GM12878 (cell line): Measurements from ENCODE around the gene INHA. TPM values are rescaled to one million over a fixed set of nuclear protein-coding genes. Genes with fewer than 3 reads are reported as not detected.

ENCODE experiments used
- ATAC-seq: fragments of 200-7000 bp; cut with Tn5 transposase; 3 replicates; pipeline ENCODE4 v1.9.1; 2020; ENCODE audit warnings: mild to moderate bottlenecking, moderate library complexity
- BruUV-seq: library from RNA; stranded (reverse); fragments of 400-500 nt; replicated peaks from 2 replicates; lab custom pipeline; 2021; lab: Mats Ljungman, UMichigan
- CTCF ChIA-PET: fragments of 300-600 bp; sonication (Branson Sonifier 250); formaldehyde crosslinking; extraction: SDS; loops from one replicate; lab custom pipeline; 2021; ENCODE audit warnings: inconsistent platforms; lab: Yijun Ruan, JAX
- POLR2A ChIA-PET: fragments of 350-600 bp; formaldehyde crosslinking; extraction: SDS; loops from one replicate; lab custom pipeline; 2021; ENCODE audit warnings: inconsistent platforms; lab: Charles Lee
- RAD21 ChIA-PET: fragments of 300-600 bp; sonication (Branson Sonifier 250); formaldehyde crosslinking; loops from one replicate; lab custom pipeline; 2023; ENCODE audit warnings: antibody characterized with exemption; ENCODE audit not compliant: unreplicated experiment; lab: Charles Lee
- SMC1A ChIA-PET: fragments of 300-600 bp; sonication (Branson Sonifier 250); formaldehyde crosslinking; loops from one replicate; lab custom pipeline; 2023; ENCODE audit not compliant: unreplicated experiment, uncharacterized antibody; lab: Charles Lee
- DNase-seq: peaks from one replicate; pipeline ENCODE4 v3.0.0-alpha.2; 2011; ENCODE audit warnings: low read depth, low spot score
- FAIRE-seq: peaks from 3 replicates; lab custom pipeline; 2011; peaks lifted over from hg19 to GRCh38; lab: Jason Lieb, UNC
- H2AFZ ChIP-seq: 2 replicates; pipeline ENCODE4 v1.6.0; 2011; ENCODE audit warnings: low read depth, low read length, control low read depth; ENCODE audit not compliant: control insufficient read depth
- H3K27ac ChIP-seq: 2 replicates; pipeline ENCODE4 v1.5.1; 2011; ENCODE audit warnings: control low read depth; ENCODE audit not compliant: control insufficient read depth, insufficient read depth
- H3K27me3 ChIP-seq, 2 experiments: replicated peaks in 1 of 2; 2 replicates each; pipeline versions ENCODE4 v1.6.0 to v1.6.1; 2011; ENCODE audit warnings: low read length in 1 of 2; ENCODE audit not compliant: control insufficient read depth in 2 of 2, insufficient read depth in 2 of 2
- H3K36me3 ChIP-seq, 2 experiments: 2 replicates each; pipeline ENCODE4 v1.5.1; 2011; ENCODE audit warnings: low read length in 1 of 2; ENCODE audit not compliant: control insufficient read depth in 2 of 2, insufficient read depth in 2 of 2
- H3K4me1 ChIP-seq: 2 replicates; pipeline ENCODE4 v1.6.1; 2011; ENCODE audit warnings: mild to moderate bottlenecking, low read length, moderate library complexity, mixed read lengths; ENCODE audit not compliant: control insufficient read depth, insufficient read depth
- H3K4me2 ChIP-seq: 2 replicates; pipeline ENCODE4 v1.6.0; 2011; ENCODE audit warnings: control low read depth; ENCODE audit not compliant: control insufficient read depth, insufficient read depth
- H3K4me3 ChIP-seq: fragments of 200-600 bp; sonication (generic); 2 replicates; pipeline ENCODE4 v1.5.1; 2016
- H3K79me2 ChIP-seq: 2 replicates; pipeline ENCODE4 v1.6.0; 2011; ENCODE audit warnings: low read length; ENCODE audit not compliant: control insufficient read depth, insufficient read depth
- H3K9ac ChIP-seq: 2 replicates; pipeline ENCODE4 v1.8.0; 2011; ENCODE audit warnings: low read length, control low read depth, mixed read lengths; ENCODE audit not compliant: control insufficient read depth, insufficient read depth
- H3K9me3 ChIP-seq: replicated peaks from 3 replicates; pipeline ENCODE4 v1.5.1; 2011; ENCODE audit warnings: mild to moderate bottlenecking, low read length; ENCODE audit not compliant: control insufficient read depth, insufficient read depth
- H4K20me1 ChIP-seq: 2 replicates; pipeline ENCODE4 v1.6.0; 2011; ENCODE audit not compliant: control insufficient read depth, insufficient read depth
- BHLHE40 ChIP-seq, 2 experiments: fragments of 450-650 bp in 1 of 2; IDR thresholded peaks; 2 replicates each; pipeline ENCODE4 v1.6.1; 2011 to 2017; ENCODE audit warnings: low read depth in 2 of 2, borderline replicate concordance in 1 of 2, improper control_type of control experiment in 1 of 2, low read length in 1 of 2, mild to moderate bottlenecking in 1 of 2
- CBX3 ChIP-seq: fragments of 200-600 bp; sonication (generic); IDR thresholded peaks from 2 replicates; pipeline ENCODE4 v1.6.1; 2016; ENCODE audit warnings: low read depth, borderline replicate concordance
- FOS ChIP-seq: IDR thresholded peaks from 3 replicates; pipeline ENCODE4 v1.6.1; 2011; ENCODE audit warnings: borderline replicate concordance; ENCODE audit not compliant: insufficient read length; ENCODE audit errors: extremely low read depth
- GABPA ChIP-seq: IDR thresholded peaks from 2 replicates; pipeline ENCODE4 v1.6.1; 2014; ENCODE audit warnings: antibody characterized with exemption, low read depth, mild to moderate bottlenecking, inconsistent platforms
- HCFC1 ChIP-seq: fragments of 150-350 bp; IDR thresholded peaks from 2 replicates; pipeline ENCODE4 v1.6.1; 2014; ENCODE audit warnings: low read length
- JUNB ChIP-seq: IDR thresholded peaks from 2 replicates; pipeline ENCODE4 v1.6.1; 2016; ENCODE audit warnings: antibody characterized with exemption, mild to moderate bottlenecking
- MXI1 ChIP-seq: fragments of 150-350 bp; IDR thresholded peaks from 2 replicates; pipeline ENCODE4 v1.6.1; 2011; ENCODE audit warnings: low read depth, mild to moderate bottlenecking, inconsistent platforms, low read length, improper control_type of control experiment
- RAD21 ChIP-seq: IDR thresholded peaks from 2 replicates; pipeline ENCODE4 v1.6.1; 2011; ENCODE audit warnings: mild to moderate bottlenecking, low read depth, low read length, moderate library complexity; ENCODE audit not compliant: insufficient read depth
- YBX1 ChIP-seq: fragments of 450-650 bp; IDR thresholded peaks from 2 replicates; pipeline ENCODE4 v1.6.1; 2016; ENCODE audit warnings: antibody characterized with exemption
- ZNF24 ChIP-seq: fragments of 450-650 bp; IDR thresholded peaks from 2 replicates; pipeline ENCODE4 v1.6.1; 2017; ENCODE audit warnings: antibody characterized with exemption, mild to moderate bottlenecking
- ZNF274 ChIP-seq: IDR thresholded peaks from one replicate; pipeline ENCODE4 v1.8.0; 2011; ENCODE audit not compliant: insufficient read length, insufficient read depth
- ZNF384 ChIP-seq: IDR thresholded peaks from 2 replicates; pipeline ENCODE4 v1.6.1; 2012; ENCODE audit warnings: low read depth, mild to moderate bottlenecking, low read length, improper control_type of control experiment, borderline replicate concordance
- WGBS: methylation state at CpG from one replicate; pipeline ENCODE4 v1.1.6; 2016; ENCODE audit warnings: low lambda C conversion rate; ENCODE audit not compliant: insufficient replicate concordance, insufficient coverage; ENCODE audit errors: missing lambda C conversion rate; 5-methylcytosine and 5-hydroxymethylcytosine counted together
- in situ Hi-C: fragments of 300-500 bp; cut with MboI; formaldehyde crosslinking; loops from 9 replicates; pipeline ENCODE4 v1.14.3; 2018; ENCODE audit warnings: mixed read lengths
- intact Hi-C: fragments of 100-400 bp; cut with micrococcal nuclease; formaldehyde crosslinking; loops from one replicate; pipeline ENCODE4 v1.14.2; 2022; ENCODE audit not compliant: unreplicated experiment
- polyA plus RNA-seq, 11 experiments: library from polyadenylated mRNA; depleted of rRNA in 4 of 11; unstranded in 6 of 11; stranded (reverse) in 5 of 11; fragments of >200 nt; fragmentation: Nextera tagmentation in 4 of 11; fragmentation: Illumina TruSeq in 1 of 11; extraction: Ambion mirVana in 4 of 11; extraction: Trizol in 1 of 11; gene quantifications; 1 replicate in 1 of 11; 2 replicates in 10 of 11; pipeline versions ENCODE4 v1.2.1 to v1.2.3, GENCODE V29; 2011 to 2016; ENCODE audit warnings: inconsistent platforms in 2 of 11, missing spikeins in 2 of 11, low read depth in 1 of 11
- total RNA-seq, 4 experiments: library from RNA; depleted of rRNA in 3 of 4; stranded (reverse); fragments of >200 nt in 3 of 4; fragmentation: Illumina TruSeq in 1 of 4; extraction: Trizol in 1 of 4; gene quantifications; 2 replicates each; pipeline versions ENCODE4 v1.2.1 to v1.2.3, GENCODE V29; 2013 to 2021
- TF ChIP-seq, protein P1 (sequence below): fragments of 150-350 bp; IDR thresholded peaks from 2 replicates; pipeline ENCODE4 v1.6.1; 2016; ENCODE audit warnings: low read depth, low read length
- TF ChIP-seq, protein P2 (sequence below): IDR thresholded peaks from 2 replicates; pipeline ENCODE4 v1.6.1; 2011; ENCODE audit warnings: borderline replicate concordance, low read depth, mild to moderate bottlenecking, moderate library complexity, low read length; ENCODE audit not compliant: insufficient read depth, poor library complexity, severe bottlenecking

Gene INHA
- total and polyA plus RNA-seq, 10 of the 15 experiments (the other 5 are each of a cell fraction or from before 2014, with no cell fraction given), result not detected

DNA sequence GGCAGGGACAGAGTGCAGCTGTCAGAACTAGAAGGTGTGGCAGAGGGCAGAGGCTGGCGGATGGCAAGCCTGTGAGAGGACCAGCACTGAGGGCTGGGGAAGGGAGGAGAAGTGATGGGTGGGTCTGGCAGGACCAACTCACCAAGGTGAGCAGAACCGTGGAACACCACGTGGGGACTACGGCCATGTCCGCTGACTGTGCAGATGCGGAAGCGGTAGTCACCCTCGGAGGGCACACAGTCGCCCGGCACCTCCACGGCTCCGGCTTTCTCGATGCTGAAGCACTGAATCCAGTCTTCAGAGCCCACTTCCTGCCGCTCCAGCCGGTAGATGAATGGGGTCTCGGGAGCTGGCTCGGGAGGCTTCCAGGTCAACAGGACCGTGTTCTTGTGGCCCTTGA lies 5.0 kb upstream of the INHA start:
- ATAC-seq (no peak), FAIRE-seq (no peak), DNase-seq (no peak)
- no peak for TF ChIP-seq GABPA
- TF ChIP-seq ZNF384, result no peak
- TF ChIP-seq YBX1, result no peak
- TF ChIP-seq FOS, result no peak
- TF ChIP-seq JUNB, result no peak
- no peak for TF ChIP-seq CBX3
- TF ChIP-seq ZNF274, result no peak
- TF ChIP-seq HCFC1, result no peak
- no peak for TF ChIP-seq ZNF24
- no peak for TF ChIP-seq MXI1
- TF ChIP-seq BHLHE40 (IDR thresholded peaks at IDR 0.05; ENCODE audit: borderline replicate concordance in 1 of 2, low read depth in 2 of 2, low read length in 1 of 2), result no peak
- TF ChIP-seq, protein P1, sequence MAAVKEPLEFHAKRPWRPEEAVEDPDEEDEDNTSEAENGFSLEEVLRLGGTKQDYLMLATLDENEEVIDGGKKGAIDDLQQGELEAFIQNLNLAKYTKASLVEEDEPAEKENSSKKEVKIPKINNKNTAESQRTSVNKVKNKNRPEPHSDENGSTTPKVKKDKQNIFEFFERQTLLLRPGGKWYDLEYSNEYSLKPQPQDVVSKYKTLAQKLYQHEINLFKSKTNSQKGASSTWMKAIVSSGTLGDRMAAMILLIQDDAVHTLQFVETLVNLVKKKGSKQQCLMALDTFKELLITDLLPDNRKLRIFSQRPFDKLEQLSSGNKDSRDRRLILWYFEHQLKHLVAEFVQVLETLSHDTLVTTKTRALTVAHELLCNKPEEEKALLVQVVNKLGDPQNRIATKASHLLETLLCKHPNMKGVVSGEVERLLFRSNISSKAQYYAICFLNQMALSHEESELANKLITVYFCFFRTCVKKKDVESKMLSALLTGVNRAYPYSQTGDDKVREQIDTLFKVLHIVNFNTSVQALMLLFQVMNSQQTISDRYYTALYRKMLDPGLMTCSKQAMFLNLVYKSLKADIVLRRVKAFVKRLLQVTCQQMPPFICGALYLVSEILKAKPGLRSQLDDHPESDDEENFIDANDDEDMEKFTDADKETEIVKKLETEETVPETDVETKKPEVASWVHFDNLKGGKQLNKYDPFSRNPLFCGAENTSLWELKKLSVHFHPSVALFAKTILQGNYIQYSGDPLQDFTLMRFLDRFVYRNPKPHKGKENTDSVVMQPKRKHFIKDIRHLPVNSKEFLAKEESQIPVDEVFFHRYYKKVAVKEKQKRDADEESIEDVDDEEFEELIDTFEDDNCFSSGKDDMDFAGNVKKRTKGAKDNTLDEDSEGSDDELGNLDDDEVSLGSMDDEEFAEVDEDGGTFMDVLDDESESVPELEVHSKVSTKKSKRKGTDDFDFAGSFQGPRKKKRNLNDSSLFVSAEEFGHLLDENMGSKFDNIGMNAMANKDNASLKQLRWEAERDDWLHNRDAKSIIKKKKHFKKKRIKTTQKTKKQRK, result no peak
- TF ChIP-seq RAD21, result no peak
- TF ChIP-seq, protein P2, sequence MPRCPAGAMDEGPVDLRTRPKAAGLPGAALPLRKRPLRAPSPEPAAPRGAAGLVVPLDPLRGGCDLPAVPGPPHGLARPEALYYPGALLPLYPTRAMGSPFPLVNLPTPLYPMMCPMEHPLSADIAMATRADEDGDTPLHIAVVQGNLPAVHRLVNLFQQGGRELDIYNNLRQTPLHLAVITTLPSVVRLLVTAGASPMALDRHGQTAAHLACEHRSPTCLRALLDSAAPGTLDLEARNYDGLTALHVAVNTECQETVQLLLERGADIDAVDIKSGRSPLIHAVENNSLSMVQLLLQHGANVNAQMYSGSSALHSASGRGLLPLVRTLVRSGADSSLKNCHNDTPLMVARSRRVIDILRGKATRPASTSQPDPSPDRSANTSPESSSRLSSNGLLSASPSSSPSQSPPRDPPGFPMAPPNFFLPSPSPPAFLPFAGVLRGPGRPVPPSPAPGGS, result no peak
- no TSS peak for BruUV-seq
- ChIA-PET SMC1A (no interaction called here), POLR2A (no interaction called here), RAD21 (no interaction called here), CTCF (no interaction called here)
- no peak overlapping the region for H3K9ac ChIP-seq
- H3K4me1 ChIP-seq, result no peaks in the 10 kb centered on the region
- no peak overlapping the region for H3K4me3 ChIP-seq
- H2AFZ ChIP-seq, result no peak overlapping the region
- no peak overlapping the region for H3K4me2 ChIP-seq
- H3K9me3 ChIP-seq, result no peaks in the 10 kb centered on the region
- H3K36me3 ChIP-seq, result no peaks in the 10 kb centered on the region
- intact Hi-C loops (no loop called here), in situ Hi-C loops (no loop called here)
- H3K27ac ChIP-seq, result no peak overlapping the region
- no peaks in the 10 kb centered on the region for H3K79me2 ChIP-seq
- 65% methylated on average over 18 of the region's 18 CpGs for WGBS
- no peaks in the 10 kb centered on the region for H4K20me1 ChIP-seq
- H3K27me3 ChIP-seq, result peaks cover 2 to 4% of the 10 kb centered on the region in 2 experiments; a peak in 3 of 4 replicates
